ENCODE measurements around the gene FAF2.

DNA sequence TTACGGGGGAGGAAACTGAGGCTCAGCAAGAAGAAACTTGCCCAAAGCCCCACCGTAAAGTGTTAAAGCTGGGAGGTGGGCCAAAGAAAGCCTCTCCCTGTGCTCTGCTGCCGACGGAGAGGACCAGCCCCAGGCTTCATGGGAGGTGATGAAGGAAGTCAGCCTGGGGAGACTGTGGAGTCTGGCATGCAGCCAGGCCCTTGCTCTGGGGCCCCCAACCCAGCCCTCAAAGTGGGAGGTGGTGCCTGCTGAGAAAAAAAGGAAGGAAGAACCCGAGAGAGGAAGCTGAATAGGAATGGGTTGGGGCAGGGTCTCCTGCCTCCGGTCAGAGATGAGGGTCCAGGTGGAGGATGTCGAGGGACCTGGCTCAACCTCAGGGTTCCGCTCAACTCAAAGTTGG, 85.2 kb downstream of the FAF2 start:
- TF ChIP-seq MAX (CRISPR knock-in tag; IDR thresholded peaks at IDR 0.05) (no peak), MLX (CRISPR knock-in tag; IDR thresholded peaks at IDR 0.05) (no peak), FOXJ3 (CRISPR knock-in tag; IDR thresholded peaks at IDR 0.05; ENCODE audit: borderline replicate concordance) (no peak), ETV6 (CRISPR knock-in tag; IDR thresholded peaks at IDR 0.05) (no peak), IRF1 (CRISPR knock-in tag; IDR thresholded peaks at IDR 0.05) (no peak), NFE2L1 (CRISPR knock-in tag; IDR thresholded peaks at IDR 0.05) (no peak), ATF6 (CRISPR knock-in tag; IDR thresholded peaks at IDR 0.05) (no peak), CTCF (IDR thresholded peaks at IDR 0.05) (no peak), FOXP4 (CRISPR knock-in tag; IDR thresholded peaks at IDR 0.05) (no peak), NR2C2 (CRISPR knock-in tag; IDR thresholded peaks at IDR 0.05) (no peak)
- TF ChIP-seq, protein P1, sequence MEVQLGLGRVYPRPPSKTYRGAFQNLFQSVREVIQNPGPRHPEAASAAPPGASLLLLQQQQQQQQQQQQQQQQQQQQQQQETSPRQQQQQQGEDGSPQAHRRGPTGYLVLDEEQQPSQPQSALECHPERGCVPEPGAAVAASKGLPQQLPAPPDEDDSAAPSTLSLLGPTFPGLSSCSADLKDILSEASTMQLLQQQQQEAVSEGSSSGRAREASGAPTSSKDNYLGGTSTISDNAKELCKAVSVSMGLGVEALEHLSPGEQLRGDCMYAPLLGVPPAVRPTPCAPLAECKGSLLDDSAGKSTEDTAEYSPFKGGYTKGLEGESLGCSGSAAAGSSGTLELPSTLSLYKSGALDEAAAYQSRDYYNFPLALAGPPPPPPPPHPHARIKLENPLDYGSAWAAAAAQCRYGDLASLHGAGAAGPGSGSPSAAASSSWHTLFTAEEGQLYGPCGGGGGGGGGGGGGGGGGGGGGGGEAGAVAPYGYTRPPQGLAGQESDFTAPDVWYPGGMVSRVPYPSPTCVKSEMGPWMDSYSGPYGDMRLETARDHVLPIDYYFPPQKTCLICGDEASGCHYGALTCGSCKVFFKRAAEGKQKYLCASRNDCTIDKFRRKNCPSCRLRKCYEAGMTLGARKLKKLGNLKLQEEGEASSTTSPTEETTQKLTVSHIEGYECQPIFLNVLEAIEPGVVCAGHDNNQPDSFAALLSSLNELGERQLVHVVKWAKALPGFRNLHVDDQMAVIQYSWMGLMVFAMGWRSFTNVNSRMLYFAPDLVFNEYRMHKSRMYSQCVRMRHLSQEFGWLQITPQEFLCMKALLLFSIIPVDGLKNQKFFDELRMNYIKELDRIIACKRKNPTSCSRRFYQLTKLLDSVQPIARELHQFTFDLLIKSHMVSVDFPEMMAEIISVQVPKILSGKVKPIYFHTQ (CRISPR knock-in tag; IDR thresholded peaks at IDR 0.05): no peak
- TF ChIP-seq, protein P2, sequence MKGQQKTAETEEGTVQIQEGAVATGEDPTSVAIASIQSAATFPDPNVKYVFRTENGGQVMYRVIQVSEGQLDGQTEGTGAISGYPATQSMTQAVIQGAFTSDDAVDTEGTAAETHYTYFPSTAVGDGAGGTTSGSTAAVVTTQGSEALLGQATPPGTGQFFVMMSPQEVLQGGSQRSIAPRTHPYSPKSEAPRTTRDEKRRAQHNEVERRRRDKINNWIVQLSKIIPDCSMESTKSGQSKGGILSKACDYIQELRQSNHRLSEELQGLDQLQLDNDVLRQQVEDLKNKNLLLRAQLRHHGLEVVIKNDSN (CRISPR knock-in tag; IDR thresholded peaks at IDR 0.05): no peak
